Panc1 (cell line): ENCODE measurements around the gene CDKL1. TPM values are rescaled to one million over a fixed set of nuclear protein-coding genes. Genes with fewer than 3 reads are reported as not detected.

Source experiments
- ATAC-seq: fragments of 200-7000 bp; cut with Tn5 transposase; 2 replicates; pipeline ENCODE4 v1.9.1; 2020; ENCODE audit warnings: mild to moderate bottlenecking, moderate library complexity
- BruUV-seq: library from RNA; stranded (reverse); fragments of 400-500 nt; replicated peaks from 2 replicates; lab custom pipeline; 2021; lab: Mats Ljungman, UMichigan
- CTCF ChIA-PET: fragments of 300-600 bp; sonication (Branson Sonifier 250); formaldehyde crosslinking; loops from one replicate; lab custom pipeline; 2022; ENCODE audit warnings: antibody characterized with exemption; lab: Charles Lee
- POLR2A ChIA-PET: fragments of 300-600 bp; sonication (Branson Sonifier 250); formaldehyde crosslinking; loops from one replicate; lab custom pipeline; 2022; ENCODE audit warnings: antibody characterized with exemption; lab: Charles Lee
- DNase-seq: peaks from one replicate; pipeline ENCODE4 v3.0.0-alpha.2; 2010; ENCODE audit warnings: low read depth, low spot score
- H3K27ac ChIP-seq: 2 replicates; pipeline ENCODE4 v1.5.1; 2011; ENCODE audit warnings: mild to moderate bottlenecking, low read length, inconsistent platforms
- H3K27me3 ChIP-seq: fragments of 200-500 bp; sonication (Bioruptor generic); 2 replicates; pipeline ENCODE4 v1.6.0; 2014; ENCODE audit warnings: low read length, inconsistent platforms; ENCODE audit not compliant: control insufficient read depth, insufficient read depth
- H3K36me3 ChIP-seq: fragments of 200-500 bp; sonication (Bioruptor generic); 2 replicates; pipeline ENCODE4 v1.5.1; 2014; ENCODE audit warnings: inconsistent platforms, mild to moderate bottlenecking, low read length, moderate library complexity; ENCODE audit not compliant: control insufficient read depth, insufficient read depth
- H3K4me1 ChIP-seq: 2 replicates; pipeline ENCODE4 v1.5.1; 2011; ENCODE audit warnings: inconsistent platforms, mild to moderate bottlenecking, low read length, moderate library complexity; ENCODE audit not compliant: control insufficient read depth, insufficient read depth
- H3K4me3 ChIP-seq, 2 experiments: 2 replicates each; pipeline ENCODE4 v1.5.1; 2011 to 2012; ENCODE audit warnings: low read depth in 2 of 2, low read length in 2 of 2, mild to moderate bottlenecking in 2 of 2, inconsistent platforms in 1 of 2, moderate library complexity in 1 of 2
- H3K9me3 ChIP-seq: fragments of 200-500 bp; sonication (Bioruptor generic); 2 replicates; pipeline ENCODE4 v1.5.1; 2014; ENCODE audit warnings: low read depth, mild to moderate bottlenecking, inconsistent platforms, low read length, moderate library complexity; ENCODE audit not compliant: control insufficient read depth, insufficient read depth
- POLR2AphosphoS5 ChIP-seq: IDR thresholded peaks from 2 replicates; pipeline ENCODE4 v1.6.1; 2012; ENCODE audit warnings: mild to moderate bottlenecking, low read depth, low read length, moderate library complexity
- SIN3A ChIP-seq: IDR thresholded peaks from 2 replicates; pipeline ENCODE4 v1.6.1; 2012; ENCODE audit warnings: low read depth, mild to moderate bottlenecking, low read length, moderate library complexity, borderline replicate concordance; ENCODE audit not compliant: insufficient read depth
- TCF7L2 ChIP-seq: IDR thresholded peaks from 2 replicates; pipeline ENCODE4 v1.6.1; 2011; ENCODE audit warnings: mild to moderate bottlenecking, low read depth, low read length, inconsistent platforms
- in situ Hi-C: cut with HindIII; loops from 2 replicates; pipeline ENCODE4 v1.10.0; 2016; ENCODE audit warnings: low sequenced_read_pairs, low pct_unique_long_range_greater_than_20kb
- intact Hi-C: fragments of 100-400 bp; cut with micrococcal nuclease; formaldehyde crosslinking; loops from one replicate; pipeline ENCODE4 v1.10.0; 2022; ENCODE audit not compliant: unreplicated experiment
- total RNA-seq: library from RNA; stranded (reverse); gene quantifications from one replicate; pipeline ENCODE4 v1.2.1, GENCODE V29; 2021; ENCODE audit not compliant: unreplicated experiment
- TF ChIP-seq, protein P1 (sequence below): fragments of 450-650 bp; IDR thresholded peaks from 2 replicates; pipeline ENCODE4 v1.5.1; 2017; ENCODE audit warnings: mild to moderate bottlenecking
- TF ChIP-seq, protein P2 (sequence below), 2 experiments: IDR thresholded peaks; 2 replicates each; pipeline ENCODE4 v1.6.1; 2011 to 2012; ENCODE audit warnings: low read depth in 2 of 2, control low read depth in 1 of 2, low read length in 1 of 2, mild to moderate bottlenecking in 1 of 2, moderate library complexity in 1 of 2; ENCODE audit not compliant: insufficient read depth in 1 of 2

Gene CDKL1
- total RNA-seq, 1 experiment from 2014 or later = 5.8 TPM

DNA sequence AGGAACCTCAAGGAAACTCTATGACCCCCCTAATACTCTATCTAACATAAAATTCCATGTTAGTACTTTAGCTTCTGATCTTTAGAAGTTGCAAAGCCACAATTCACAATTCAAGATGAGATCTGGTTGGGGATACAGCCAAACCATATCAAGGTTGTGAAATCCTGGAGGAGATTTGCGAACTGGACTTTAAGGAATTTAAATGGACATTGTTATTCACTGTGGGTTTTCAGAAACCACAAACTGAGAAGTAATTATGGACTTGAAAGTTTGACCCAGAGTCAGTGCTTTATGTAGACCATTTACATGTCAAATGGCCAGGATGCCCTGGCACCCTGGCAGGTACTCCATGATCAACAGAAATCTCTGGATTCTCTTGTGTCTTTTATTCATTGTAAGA lies 14.2 kb upstream of the CDKL1 start:
- ChIA-PET POLR2A (no interaction called here), CTCF (no interaction called here)
- Histone ChIP-seq H3K36me3 (no peaks in the 10 kb centered on the region), H3K27ac (no peak overlapping the region), H3K27me3 (no peaks in the 10 kb centered on the region), H3K4me1 (no peaks in the 10 kb centered on the region), H3K4me3 (no peak overlapping the region), H3K9me3 (no peaks in the 10 kb centered on the region)
- ATAC-seq (no peak), DNase-seq (no peak)
- TF ChIP-seq, protein P1, sequence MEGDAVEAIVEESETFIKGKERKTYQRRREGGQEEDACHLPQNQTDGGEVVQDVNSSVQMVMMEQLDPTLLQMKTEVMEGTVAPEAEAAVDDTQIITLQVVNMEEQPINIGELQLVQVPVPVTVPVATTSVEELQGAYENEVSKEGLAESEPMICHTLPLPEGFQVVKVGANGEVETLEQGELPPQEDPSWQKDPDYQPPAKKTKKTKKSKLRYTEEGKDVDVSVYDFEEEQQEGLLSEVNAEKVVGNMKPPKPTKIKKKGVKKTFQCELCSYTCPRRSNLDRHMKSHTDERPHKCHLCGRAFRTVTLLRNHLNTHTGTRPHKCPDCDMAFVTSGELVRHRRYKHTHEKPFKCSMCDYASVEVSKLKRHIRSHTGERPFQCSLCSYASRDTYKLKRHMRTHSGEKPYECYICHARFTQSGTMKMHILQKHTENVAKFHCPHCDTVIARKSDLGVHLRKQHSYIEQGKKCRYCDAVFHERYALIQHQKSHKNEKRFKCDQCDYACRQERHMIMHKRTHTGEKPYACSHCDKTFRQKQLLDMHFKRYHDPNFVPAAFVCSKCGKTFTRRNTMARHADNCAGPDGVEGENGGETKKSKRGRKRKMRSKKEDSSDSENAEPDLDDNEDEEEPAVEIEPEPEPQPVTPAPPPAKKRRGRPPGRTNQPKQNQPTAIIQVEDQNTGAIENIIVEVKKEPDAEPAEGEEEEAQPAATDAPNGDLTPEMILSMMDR = no peak
- TF ChIP-seq, protein P2, sequence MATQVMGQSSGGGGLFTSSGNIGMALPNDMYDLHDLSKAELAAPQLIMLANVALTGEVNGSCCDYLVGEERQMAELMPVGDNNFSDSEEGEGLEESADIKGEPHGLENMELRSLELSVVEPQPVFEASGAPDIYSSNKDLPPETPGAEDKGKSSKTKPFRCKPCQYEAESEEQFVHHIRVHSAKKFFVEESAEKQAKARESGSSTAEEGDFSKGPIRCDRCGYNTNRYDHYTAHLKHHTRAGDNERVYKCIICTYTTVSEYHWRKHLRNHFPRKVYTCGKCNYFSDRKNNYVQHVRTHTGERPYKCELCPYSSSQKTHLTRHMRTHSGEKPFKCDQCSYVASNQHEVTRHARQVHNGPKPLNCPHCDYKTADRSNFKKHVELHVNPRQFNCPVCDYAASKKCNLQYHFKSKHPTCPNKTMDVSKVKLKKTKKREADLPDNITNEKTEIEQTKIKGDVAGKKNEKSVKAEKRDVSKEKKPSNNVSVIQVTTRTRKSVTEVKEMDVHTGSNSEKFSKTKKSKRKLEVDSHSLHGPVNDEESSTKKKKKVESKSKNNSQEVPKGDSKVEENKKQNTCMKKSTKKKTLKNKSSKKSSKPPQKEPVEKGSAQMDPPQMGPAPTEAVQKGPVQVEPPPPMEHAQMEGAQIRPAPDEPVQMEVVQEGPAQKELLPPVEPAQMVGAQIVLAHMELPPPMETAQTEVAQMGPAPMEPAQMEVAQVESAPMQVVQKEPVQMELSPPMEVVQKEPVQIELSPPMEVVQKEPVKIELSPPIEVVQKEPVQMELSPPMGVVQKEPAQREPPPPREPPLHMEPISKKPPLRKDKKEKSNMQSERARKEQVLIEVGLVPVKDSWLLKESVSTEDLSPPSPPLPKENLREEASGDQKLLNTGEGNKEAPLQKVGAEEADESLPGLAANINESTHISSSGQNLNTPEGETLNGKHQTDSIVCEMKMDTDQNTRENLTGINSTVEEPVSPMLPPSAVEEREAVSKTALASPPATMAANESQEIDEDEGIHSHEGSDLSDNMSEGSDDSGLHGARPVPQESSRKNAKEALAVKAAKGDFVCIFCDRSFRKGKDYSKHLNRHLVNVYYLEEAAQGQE (IDR thresholded peaks at IDR 0.05; ENCODE audit: insufficient read depth in 1 of 2, low read depth in 2 of 2, low read length in 1 of 2) = no peak
- no peak for TF ChIP-seq POLR2AphosphoS5
- no peak for TF ChIP-seq SIN3A
- TF ChIP-seq TCF7L2 = no peak
- intact Hi-C loops = no loop called here
- in situ Hi-C loops = no loop called here
- no TSS peak for BruUV-seq

DNA sequence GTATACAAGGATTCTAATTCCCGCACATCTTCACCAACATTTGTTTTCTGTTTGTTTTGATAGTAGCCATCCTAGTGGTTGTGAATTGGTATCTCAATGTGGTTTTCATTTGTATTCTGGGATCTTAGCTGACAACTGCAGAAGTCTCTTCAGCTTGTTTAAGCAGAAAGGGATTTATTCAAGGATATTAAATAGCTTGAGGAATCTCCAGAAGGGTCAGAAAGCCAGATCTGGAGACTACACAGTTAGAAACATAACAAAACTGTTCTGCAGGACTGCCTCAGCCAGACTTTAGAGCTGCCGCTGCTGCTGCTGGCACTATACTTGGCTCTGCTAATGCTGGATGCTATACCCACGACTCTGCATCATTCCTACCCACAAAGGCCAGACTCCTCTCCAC lies 13.4 kb upstream of the CDKL1 start:
- no TSS peak for BruUV-seq
- Histone ChIP-seq H3K4me1 (no peaks in the 10 kb centered on the region), H3K4me3 (no peak overlapping the region), H3K36me3 (no peaks in the 10 kb centered on the region), H3K27me3 (no peaks in the 10 kb centered on the region), H3K27ac (no peak overlapping the region), H3K9me3 (no peaks in the 10 kb centered on the region)
- no peak for TF ChIP-seq TCF7L2
- TF ChIP-seq, protein P1 = no peak
- TF ChIP-seq, protein P2 (IDR thresholded peaks at IDR 0.05; ENCODE audit: insufficient read depth in 1 of 2, low read depth in 2 of 2, low read length in 1 of 2) = no peak
- no peak for TF ChIP-seq SIN3A
- no peak for TF ChIP-seq POLR2AphosphoS5
- ChIA-PET CTCF (no interaction called here), POLR2A (no interaction called here)
- ATAC-seq (no peak), DNase-seq (no peak)
- in situ Hi-C loops (no loop called here), intact Hi-C loops (no loop called here)
